Activated CD8-positive, alpha-beta T cell treated with anti-CD3 and anti-CD28 coated beads for 36 hours (primary cell): Measurements from ENCODE around the gene LIPG. TPM values are rescaled to one million over a fixed set of nuclear protein-coding genes. Genes with fewer than 3 reads are reported as not detected.

Experiments used
- ATAC-seq: fragments of 200-7000 bp; cut with Tn5 transposase; one replicate; pipeline ENCODE4 v1.10.0; 2021; ENCODE audit warnings: mild to moderate bottlenecking, moderate library complexity
- CTCF ChIA-PET: fragments of 350-600 bp; sonication (Branson Sonifier 250); formaldehyde crosslinking; loops from one replicate; lab custom pipeline; 2021; ENCODE audit warnings: antibody characterized with exemption; lab: Charles Lee
- POLR2A ChIA-PET: fragments of 350-600 bp; sonication (Branson Sonifier 250); formaldehyde crosslinking; loops from one replicate; lab custom pipeline; 2021; ENCODE audit warnings: antibody characterized with exemption; lab: Charles Lee
- DNase-seq: peaks from one replicate; pipeline ENCODE4 v3.0.0-alpha.2; 2020
- H3K27ac Mint-ChIP-seq: one replicate; pipeline ENCODE4 v1.8.0; 2021; ENCODE audit warnings: mild to moderate bottlenecking, mixed read lengths
- H3K27me3 Mint-ChIP-seq: one replicate; pipeline ENCODE4 v1.8.0; 2021; ENCODE audit warnings: mixed read lengths
- H3K36me3 Mint-ChIP-seq: one replicate; pipeline ENCODE4 v1.8.0; 2021; ENCODE audit warnings: low read depth, mixed read lengths
- H3K4me1 Mint-ChIP-seq: one replicate; pipeline ENCODE4 v1.8.0; 2021; ENCODE audit warnings: low read depth, mixed read lengths
- H3K4me3 Mint-ChIP-seq: one replicate; pipeline ENCODE4 v1.8.0; 2021; ENCODE audit warnings: mild to moderate bottlenecking, moderate library complexity, mixed read lengths
- H3K9me3 Mint-ChIP-seq: one replicate; pipeline ENCODE4 v1.8.0; 2021; ENCODE audit warnings: mixed read lengths
- CTCF ChIP-seq: fragments of 200-600 bp; IDR thresholded peaks from one replicate; pipeline ENCODE4 v1.8.0; 2022; ENCODE audit warnings: antibody characterized with exemption, mild to moderate bottlenecking
- intact Hi-C: fragments of 100-400 bp; cut with micrococcal nuclease; formaldehyde crosslinking; loops from one replicate; pipeline ENCODE4 v1.10.0; 2022
- total RNA-seq, 2 experiments: library from RNA; stranded (reverse); gene quantifications; one replicate each; pipeline ENCODE4 v1.2.3, GENCODE V29; 2021

LIPG gene
- total RNA-seq, 2 experiments from 2014 or later: 0.18 to 0.27 TPM

GRCh38 chr18:49610022-49610445, 48.2 kb downstream of the LIPG start:
- DNase-seq (no peak), ATAC-seq (no peak)
- H3K4me3 Mint-ChIP-seq: no peak overlapping the region
- no peaks in the 10 kb centered on the region for H3K36me3 Mint-ChIP-seq
- H3K9me3 Mint-ChIP-seq: no peaks in the 10 kb centered on the region
- TF ChIP-seq CTCF: no peak
- ChIA-PET POLR2A (no interaction called here), CTCF (interaction anchor here (1.1 kb wide), 1 partner anchor 99 kb away, joined by 4 read pairs; no protein-coding TSS in a partner anchor)
- intact Hi-C loops: no loop called here
- H3K27ac Mint-ChIP-seq: no peak overlapping the region
- H3K4me1 Mint-ChIP-seq: no peaks in the 10 kb centered on the region
- peaks cover 6% of the 10 kb centered on the region for H3K27me3 Mint-ChIP-seq

- ChIA-PET CTCF (interaction anchor here (1.2 kb wide), 1 partner anchor 252 kb away, joined by 4 read pairs; no protein-coding TSS in a partner anchor), POLR2A (no interaction called here)
- Mint-ChIP-seq H3K27ac (no peak overlapping the region), H3K4me1 (no peaks in the 10 kb centered on the region), H3K4me3 (no peak overlapping the region), H3K36me3 (no peaks in the 10 kb centered on the region), H3K27me3 (peaks cover 3% of the 10 kb centered on the region), H3K9me3 (no peaks in the 10 kb centered on the region)
- intact Hi-C loops: no loop called here
- TF ChIP-seq CTCF: no peak
- no peak for ATAC-seq
- DNase-seq: no peak
Measured at GRCh38 chr18:49611316-49611715, 49.5 kb downstream of the LIPG start.

GRCh38 chr18:49612515-49613033, 50.7 kb downstream of the LIPG start:
- POLR2A ChIA-PET: no interaction called here
- no peak for ATAC-seq
- no peak overlapping the region for H3K27ac Mint-ChIP-seq
- H3K9me3 Mint-ChIP-seq: no peaks in the 10 kb centered on the region
- peaks cover 3% of the 10 kb centered on the region for H3K27me3 Mint-ChIP-seq
- no peaks in the 10 kb centered on the region for H3K4me1 Mint-ChIP-seq
- intact Hi-C loops: no loop called here
- DNase-seq: no peak
- no peak for TF ChIP-seq CTCF
- H3K36me3 Mint-ChIP-seq: no peaks in the 10 kb centered on the region
- no peak overlapping the region for H3K4me3 Mint-ChIP-seq
- CTCF ChIA-PET: interaction anchor here (1.2 kb wide), 1 partner anchor 250 kb away, joined by 4 read pairs; no protein-coding TSS in a partner anchor

DNA sequence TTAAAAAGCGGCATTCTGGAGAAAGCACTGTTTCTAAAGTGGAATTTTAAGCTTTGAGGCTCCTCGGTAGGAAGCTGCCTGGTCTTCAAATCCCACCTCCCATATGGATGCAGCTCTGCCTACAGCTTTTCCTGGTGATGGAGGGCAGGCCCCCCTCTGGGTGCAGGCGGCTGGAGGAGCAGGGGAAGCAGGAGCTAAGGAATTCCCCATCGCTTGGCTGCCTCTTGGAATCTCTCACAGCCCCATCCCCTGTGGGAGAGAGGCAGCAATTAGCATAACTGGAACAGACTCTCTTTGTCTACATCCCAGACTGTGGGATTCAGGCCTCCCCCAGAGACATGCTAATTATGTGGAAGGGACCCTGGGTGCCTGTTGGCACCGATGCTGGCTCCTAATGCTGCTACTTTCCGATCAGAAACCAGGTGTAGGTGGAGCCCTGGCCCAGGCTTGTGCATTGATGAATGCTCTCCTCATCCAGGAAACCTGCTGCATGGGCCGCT, 51.3 kb downstream of the LIPG start:
- ATAC-seq (no peak), DNase-seq (no peak)
- CTCF ChIA-PET: no interaction called here
- peaks cover 3% of the 10 kb centered on the region for H3K27me3 Mint-ChIP-seq
- intact Hi-C loops: no loop called here
- no peak overlapping the region for H3K27ac Mint-ChIP-seq
- no peaks in the 10 kb centered on the region for H3K36me3 Mint-ChIP-seq
- no peak overlapping the region for H3K4me3 Mint-ChIP-seq
- POLR2A ChIA-PET: no interaction called here
- TF ChIP-seq CTCF: no peak
- H3K9me3 Mint-ChIP-seq: no peaks in the 10 kb centered on the region
- no peaks in the 10 kb centered on the region for H3K4me1 Mint-ChIP-seq

DNA sequence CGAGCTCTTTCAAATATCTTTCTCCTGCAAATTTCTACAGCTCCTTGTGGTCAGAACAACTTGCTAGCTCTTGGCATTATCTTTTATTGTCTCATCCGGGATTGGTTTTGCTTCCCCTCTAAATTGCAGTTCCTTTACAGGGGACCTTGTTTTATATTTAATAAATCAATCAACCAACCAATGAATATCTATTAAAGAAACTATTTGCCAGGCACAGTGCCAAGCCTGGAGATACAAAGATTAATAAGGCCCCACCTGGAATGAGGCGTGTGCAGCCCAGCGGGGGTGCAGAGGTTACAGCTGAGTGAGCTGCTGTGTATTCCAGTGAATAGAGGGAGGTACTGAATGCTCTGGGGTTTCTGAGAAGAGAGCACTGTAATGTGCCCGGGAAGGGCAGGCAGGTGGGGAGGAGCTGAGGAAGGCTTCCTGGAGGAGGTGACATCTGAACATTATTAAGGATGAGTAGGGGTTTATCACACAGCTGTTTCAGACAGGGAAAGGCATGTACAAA, 51.8 kb downstream of the LIPG start:
- POLR2A ChIA-PET: no interaction called here
- no peak for TF ChIP-seq CTCF

More for the DNA sequence above, 51.8 kb downstream of the LIPG start:
- no peak overlapping the region for H3K4me3 Mint-ChIP-seq
- ATAC-seq (no peak), DNase-seq (no peak)
- intact Hi-C loops: no loop called here
- no peak overlapping the region for H3K27ac Mint-ChIP-seq
- CTCF ChIA-PET: no interaction called here
- H3K9me3 Mint-ChIP-seq: no peaks in the 10 kb centered on the region
- peaks cover 3% of the 10 kb centered on the region for H3K27me3 Mint-ChIP-seq
- H3K4me1 Mint-ChIP-seq: no peaks in the 10 kb centered on the region
- no peaks in the 10 kb centered on the region for H3K36me3 Mint-ChIP-seq
